Measurements from ENCODE around the gene CCR7.

CCR7 gene

GRCh38 chr17:40511667-40512220, 53.5 kb downstream of the CCR7 start:
- DNase-seq, result no peak

DNA sequence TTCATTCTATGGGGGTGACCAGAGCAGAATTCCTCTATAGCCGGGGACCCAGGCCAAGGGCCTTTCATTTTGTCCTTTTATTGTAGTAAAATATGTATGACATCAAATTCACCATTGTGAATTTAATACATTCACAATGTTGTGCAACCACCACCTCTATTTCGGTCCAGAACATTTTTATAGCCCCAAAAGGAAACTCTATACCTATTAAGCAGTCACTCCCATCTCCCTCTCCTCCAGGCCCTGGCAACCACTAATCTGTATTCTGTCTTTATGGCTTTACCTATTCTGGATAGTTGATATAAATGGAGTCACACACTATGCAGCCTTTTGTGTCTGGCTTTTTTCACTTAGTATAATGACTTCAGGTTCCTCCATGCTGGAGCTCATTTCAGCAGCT, 54.1 kb downstream of the CCR7 start:
- DNase-seq, result no peak

DNA sequence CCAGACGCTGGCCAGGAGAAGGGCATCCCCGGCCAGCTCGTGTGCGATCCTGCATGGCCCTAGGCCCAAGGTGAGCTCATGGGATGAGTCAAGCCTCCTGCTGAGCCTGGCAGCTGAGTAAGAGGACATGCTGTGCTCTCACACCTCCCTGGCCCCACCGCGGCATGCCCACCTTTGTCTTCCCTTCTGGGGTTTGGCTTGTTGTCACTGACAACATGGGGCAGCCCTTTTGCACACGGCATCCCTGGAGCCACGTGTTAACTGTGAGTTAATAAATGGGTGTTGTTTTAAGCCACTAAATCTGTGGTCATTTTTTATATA, 55.0 kb downstream of the CCR7 start:
- no peak for DNase-seq

GRCh38 chr17:40509626-40510327, 55.5 kb downstream of the CCR7 start:
- DNase-seq, result no peak

GRCh38 chr17:40506786-40507185, 58.5 kb downstream of the CCR7 start:
- DNase-seq, result no peak
